IMR-90 (cell line): Measurements from ENCODE around the gene SEMA4D. TPM values are rescaled to one million over a fixed set of nuclear protein-coding genes. Genes with fewer than 3 reads are reported as not detected.

ENCODE experiments used
- ATAC-seq: fragments of 200-7000 bp; cut with Tn5 transposase; 2 replicates; pipeline ENCODE4 v1.9.1; 2020; ENCODE audit warnings: low read depth, mild to moderate bottlenecking, moderate library complexity
- BruUV-seq: library from RNA; stranded (reverse); fragments of 400-500 nt; replicated peaks from 2 replicates; lab custom pipeline; 2021; lab: Mats Ljungman, UMichigan
- CTCF ChIA-PET: fragments of 300-600 bp; formaldehyde crosslinking; extraction: SDS; loops from one replicate; lab custom pipeline; 2021; ENCODE audit warnings: antibody characterized with exemption; lab: Yijun Ruan, JAX
- POLR2A ChIA-PET: fragments of 300-600 bp; sonication (Branson Sonifier 250); formaldehyde crosslinking; loops from one replicate; lab custom pipeline; 2022; ENCODE audit warnings: antibody characterized with exemption; ENCODE audit not compliant: unreplicated experiment; lab: Charles Lee
- DNase-seq: peaks from one replicate; pipeline ENCODE4 v3.0.0; 2013
- H2AFZ ChIP-seq: replicated peaks from 2 replicates; pipeline ENCODE3; 2013; ENCODE audit warnings: low read length, mild to moderate bottlenecking; ENCODE audit not compliant: poor library complexity
- H2AK5ac ChIP-seq: 2 replicates; pipeline ENCODE4 v1.6.1; 2013; ENCODE audit warnings: low read depth, low read length, inconsistent platforms
- H2AK9ac ChIP-seq: replicated peaks from 2 replicates; pipeline ENCODE3; 2013; ENCODE audit warnings: mild to moderate bottlenecking, low read depth, low read length, moderate library complexity; ENCODE audit not compliant: poor library complexity
- H2BK120ac ChIP-seq: 2 replicates; pipeline ENCODE4 v1.6.1; 2013; ENCODE audit warnings: low read depth, low read length, inconsistent platforms
- H2BK15ac ChIP-seq: 3 replicates; pipeline ENCODE4 v1.6.1; 2013; ENCODE audit warnings: low read depth, low read length, inconsistent platforms
- H2BK20ac ChIP-seq: 2 replicates; pipeline ENCODE4 v1.6.1; 2013; ENCODE audit warnings: low read depth, mild to moderate bottlenecking, inconsistent platforms, low read length, moderate library complexity
- H2BK5ac ChIP-seq: 2 replicates; pipeline ENCODE4 v1.6.1; 2013; ENCODE audit warnings: mild to moderate bottlenecking, low read depth, low read length, inconsistent platforms; ENCODE audit not compliant: poor library complexity, severe bottlenecking
- H3K14ac ChIP-seq: replicated peaks from 2 replicates; pipeline ENCODE4 v1.6.1; 2013; ENCODE audit warnings: low read depth, low read length, inconsistent platforms
- H3K18ac ChIP-seq: 2 replicates; pipeline ENCODE4 v1.6.1; 2013; ENCODE audit warnings: low read depth, low read length, control low read depth
- H3K23ac ChIP-seq: 2 replicates; pipeline ENCODE4 v1.6.1; 2013; ENCODE audit warnings: low read depth, low read length, inconsistent platforms
- H3K27ac ChIP-seq: 2 replicates; pipeline ENCODE4 v1.5.1; 2013; ENCODE audit warnings: mild to moderate bottlenecking, control low read depth, low read length; ENCODE audit not compliant: insufficient read depth
- H3K27me3 ChIP-seq: 2 replicates; pipeline ENCODE4 v1.6.1; 2013; ENCODE audit warnings: low read length; ENCODE audit not compliant: control insufficient read depth, insufficient read depth
- H3K36me3 ChIP-seq: 2 replicates; pipeline ENCODE4 v1.6.1; 2013; ENCODE audit warnings: low read length, mixed read lengths; ENCODE audit not compliant: control insufficient read depth, insufficient read depth
- H3K4ac ChIP-seq: 2 replicates; pipeline ENCODE4 v1.6.1; 2013; ENCODE audit warnings: low read depth, low read length, inconsistent platforms
- H3K4me1 ChIP-seq: 2 replicates; pipeline ENCODE4 v1.6.1; 2013; ENCODE audit warnings: low read length, mixed read lengths; ENCODE audit not compliant: control insufficient read depth, insufficient read depth
- H3K4me2 ChIP-seq: 2 replicates; pipeline ENCODE4 v1.6.1; 2013; ENCODE audit warnings: low read depth, mild to moderate bottlenecking, control low read depth, low read length, moderate library complexity
- H3K4me3 ChIP-seq: 2 replicates; pipeline ENCODE4 v1.5.1; 2013; ENCODE audit warnings: low read depth, mild to moderate bottlenecking, control low read depth, low read length, moderate library complexity; ENCODE audit not compliant: insufficient read depth
- H3K56ac ChIP-seq: 2 replicates; pipeline ENCODE4 v1.6.1; 2013; ENCODE audit warnings: low read length, inconsistent platforms; ENCODE audit not compliant: insufficient read depth; ENCODE audit errors: extremely low read depth
- H3K79me1 ChIP-seq, 2 experiments: 2 replicates each; pipeline ENCODE4 v1.6.1; 2013; ENCODE audit warnings: low read length in 2 of 2, inconsistent platforms in 1 of 2, low read depth in 1 of 2
- H3K9ac ChIP-seq: 2 replicates; pipeline ENCODE4 v1.6.1; 2013; ENCODE audit warnings: low read depth, low read length, control low read depth
- H3K9me1 ChIP-seq: 2 replicates; pipeline ENCODE4 v1.6.1; 2013; ENCODE audit warnings: low read length, inconsistent platforms; ENCODE audit not compliant: insufficient read depth
- H3K9me3 ChIP-seq: 2 replicates; pipeline ENCODE4 v1.6.1; 2013; ENCODE audit warnings: low read length; ENCODE audit not compliant: control insufficient read depth, insufficient read depth
- H4K20me1 ChIP-seq: 2 replicates; pipeline ENCODE4 v1.6.1; 2013; ENCODE audit warnings: low read length, inconsistent platforms; ENCODE audit not compliant: insufficient read depth
- H4K5ac ChIP-seq: 2 replicates; pipeline ENCODE4 v1.6.1; 2013; ENCODE audit warnings: mild to moderate bottlenecking, low read depth, low read length, control low read depth
- H4K8ac ChIP-seq, 2 experiments: 2 replicates each; pipeline ENCODE4 v1.6.1; 2013; ENCODE audit warnings: low read depth in 2 of 2, low read length in 2 of 2, control low read depth in 1 of 2, inconsistent platforms in 1 of 2
- H4K91ac ChIP-seq: 2 replicates; pipeline ENCODE4 v1.6.1; 2013; ENCODE audit warnings: low read depth, low read length, inconsistent platforms; ENCODE audit not compliant: insufficient read depth
- MAFK ChIP-seq: IDR thresholded peaks from 2 replicates; pipeline ENCODE4 v1.6.1; 2012; ENCODE audit warnings: low read depth, low read length, improper control_type of control experiment
- MXI1 ChIP-seq: IDR thresholded peaks from 2 replicates; pipeline ENCODE4 v1.6.1; 2012; ENCODE audit warnings: low read depth, mild to moderate bottlenecking, low read length, moderate library complexity, borderline replicate concordance
- RCOR1 ChIP-seq: IDR thresholded peaks from 2 replicates; pipeline ENCODE4 v1.6.1; 2012; ENCODE audit warnings: mild to moderate bottlenecking, low read length, improper control_type of control experiment; ENCODE audit not compliant: insufficient replicate concordance
- SMC3 ChIP-seq: fragments of 150-350 bp; IDR thresholded peaks from 2 replicates; pipeline ENCODE4 v1.6.1; 2016; ENCODE audit warnings: low read depth, mild to moderate bottlenecking, antibody characterized with exemption, low read length, moderate library complexity
- WGBS, 2 experiments: methylation state at CpG; one replicate each; pipeline versions ENCODE4 v1.1.5 to v1.1.7; 2013; ENCODE audit warnings: missing lambda C conversion rate in 2 of 2; ENCODE audit not compliant: insufficient read length in 1 of 2; ENCODE audit errors: extremely low coverage in 2 of 2; 5-methylcytosine and 5-hydroxymethylcytosine counted together
- dilution Hi-C: fragments of 300-500 bp; cut with HindIII; formaldehyde crosslinking; loops from one replicate; pipeline ENCODE4 v1.14.3; 2018; ENCODE audit warnings: low sequenced_read_pairs; ENCODE audit not compliant: unreplicated experiment
- in situ Hi-C: fragments of 300-500 bp; cut with MboI; formaldehyde crosslinking; loops from 3 replicates; pipeline ENCODE4 v1.14.3; 2019; ENCODE audit warnings: low sequenced_read_pairs, inconsistent platforms, mixed read lengths
- intact Hi-C: fragments of 100-400 bp; cut with micrococcal nuclease; formaldehyde crosslinking; loops from 2 replicates; pipeline ENCODE4 v1.10.0; 2022
- polyA plus RNA-seq, 3 experiments: library from polyadenylated mRNA; depleted of rRNA; stranded (reverse); fragments of >200 nt; gene quantifications; 2 replicates each; pipeline ENCODE4 v1.2.3, GENCODE V29; 2012; ENCODE audit warnings: low replicate concordance in 1 of 3
- total RNA-seq: library from RNA; depleted of rRNA; stranded (reverse); fragments of >200 nt; gene quantifications from 2 replicates; pipeline ENCODE4 v1.2.3, GENCODE V29; 2012

Gene SEMA4D
- total and polyA plus RNA-seq, 2 of the 4 experiments (the other 2 are of a cell fraction): 0.90 to 1.5 TPM

DNA sequence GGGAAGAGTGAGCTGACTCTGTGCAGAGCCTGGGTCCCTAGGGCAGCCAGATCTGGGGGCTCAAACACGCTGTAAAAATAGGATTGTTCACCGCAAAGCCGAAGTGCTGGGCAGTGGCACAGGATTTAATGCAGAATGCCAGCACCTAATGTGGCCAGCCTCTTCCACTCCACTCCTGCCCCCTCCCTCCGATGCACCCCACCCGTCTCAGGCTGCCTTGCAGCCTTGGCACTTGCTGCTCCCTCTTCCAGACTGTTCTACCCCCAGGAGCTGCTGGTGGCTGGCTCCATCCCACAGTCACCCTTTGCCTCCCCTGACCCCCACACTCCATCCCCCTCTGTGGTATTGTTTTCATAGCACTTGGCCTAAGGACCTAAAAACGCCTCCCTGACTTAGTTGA, 86.2 kb downstream of the SEMA4D start:
- H2BK20ac ChIP-seq: no peak overlapping the region
- no peak overlapping the region for H4K5ac ChIP-seq
- ATAC-seq: no peak
- no peaks in the 10 kb centered on the region for H3K79me1 ChIP-seq
- dilution Hi-C loops (no loop called here), in situ Hi-C loops (no loop called here), intact Hi-C loops (no loop called here)
- no peaks in the 10 kb centered on the region for H3K27me3 ChIP-seq
- DNase-seq: no peak
- no peaks in the 10 kb centered on the region for H4K20me1 ChIP-seq
- H3K14ac ChIP-seq: no peak overlapping the region
- no TSS peak for BruUV-seq
- no peak overlapping the region for H2AK9ac ChIP-seq
- TF ChIP-seq SMC3: no peak
- no peak for TF ChIP-seq RCOR1
- no peak for TF ChIP-seq MXI1
- no peak for TF ChIP-seq MAFK
- no peak overlapping the region for H2AFZ ChIP-seq
- H3K56ac ChIP-seq: no peak overlapping the region
- H3K9ac ChIP-seq: no peak overlapping the region
- 83% methylated on average over 3 of the region's 6 CpGs; no CpG with 5 or more reads in 1 of the 2 experiments for WGBS, 2 experiments
- peaks cover 7% of the 10 kb centered on the region for H3K9me3 ChIP-seq
- H4K8ac ChIP-seq: no peak overlapping the region
- no peaks in the 10 kb centered on the region; the same call in 1 of the 2 replicates for H3K9me1 ChIP-seq
- H3K36me3 ChIP-seq: no peaks in the 10 kb centered on the region; the same call in 1 of the 2 replicates
- H3K4ac ChIP-seq: no peak overlapping the region
- ChIA-PET CTCF (no interaction called here), POLR2A (no interaction called here)
- H3K4me3 ChIP-seq: no peak overlapping the region
- no peak overlapping the region for H3K23ac ChIP-seq
- no peak overlapping the region for H3K4me2 ChIP-seq
- H3K4me1 ChIP-seq: peaks cover 4% of the 10 kb centered on the region; the same call in 1 of the 2 replicates
- no peak overlapping the region for H3K18ac ChIP-seq
- H2BK15ac ChIP-seq: no peak overlapping the region
- H2AK5ac ChIP-seq: no peak overlapping the region
- no peak overlapping the region for H2BK5ac ChIP-seq
- H3K27ac ChIP-seq: no peak overlapping the region
- H4K91ac ChIP-seq: no peak overlapping the region
- H2BK120ac ChIP-seq: no peak overlapping the region
